Activated B cell treated with CpG ODN at 0.5 μM for 24 hours (primary cell): ENCODE results near the gene SCN8A. TPM values are rescaled to one million over a fixed set of nuclear protein-coding genes. Genes with fewer than 3 reads are reported as not detected.
"Not testable (repeated sequence)": the region's sequence is repeated elsewhere in the genome, so short reads cannot be mapped to it uniquely, and the experiment has no call there.

Source experiments
- ATAC-seq: fragments of 200-7000 bp; cut with Tn5 transposase; one replicate; pipeline ENCODE4 v1.10.0; 2021; ENCODE audit warnings: low read depth, mild to moderate bottlenecking, moderate library complexity
- CTCF ChIA-PET: fragments of 350-600 bp; sonication (Branson Sonifier 250); formaldehyde crosslinking; loops from one replicate; lab custom pipeline; 2021; ENCODE audit warnings: antibody characterized with exemption; lab: Charles Lee
- POLR2A ChIA-PET: fragments of 350-600 bp; sonication (Branson Sonifier 250); formaldehyde crosslinking; loops from one replicate; lab custom pipeline; 2021; ENCODE audit warnings: antibody characterized with exemption; lab: Charles Lee
- DNase-seq: peaks from one replicate; pipeline ENCODE4 v3.0.0; 2022
- H3K27ac Mint-ChIP-seq: one replicate; pipeline ENCODE4 v1.8.0; 2020; ENCODE audit warnings: mixed read lengths
- H3K27me3 Mint-ChIP-seq: one replicate; pipeline ENCODE4 v1.8.0; 2021; ENCODE audit warnings: mixed read lengths
- H3K36me3 Mint-ChIP-seq: one replicate; pipeline ENCODE4 v1.8.0; 2021; ENCODE audit warnings: low read depth, mixed read lengths
- H3K4me1 Mint-ChIP-seq: one replicate; pipeline ENCODE4 v1.8.0; 2021; ENCODE audit warnings: mixed read lengths
- H3K4me3 Mint-ChIP-seq: one replicate; pipeline ENCODE4 v1.8.0; 2020; ENCODE audit warnings: mild to moderate bottlenecking, mixed read lengths
- H3K9me3 Mint-ChIP-seq: one replicate; pipeline ENCODE4 v1.8.0; 2020; ENCODE audit warnings: mixed read lengths
- CTCF ChIP-seq: fragments of 200-600 bp; IDR thresholded peaks from one replicate; pipeline ENCODE4 v1.8.0; 2022; ENCODE audit warnings: antibody characterized with exemption, mild to moderate bottlenecking
- intact Hi-C: fragments of 100-400 bp; cut with micrococcal nuclease; formaldehyde crosslinking; loops from one replicate; pipeline ENCODE4 v1.15.1; 2024
- total RNA-seq: library from RNA; stranded (reverse); gene quantifications from 2 replicates; pipeline ENCODE4 v1.2.3, GENCODE V29; 2022

The SCN8A gene
- total RNA-seq, 1 donor from 2014 or later = 0.86 TPM

GRCh38 chr12:51639361-51639760 lies 48.3 kb downstream of the SCN8A start:
- Mint-ChIP-seq H3K36me3 (no peaks in the 10 kb centered on the region), H3K4me1 (no peaks in the 10 kb centered on the region), H3K27ac (no peak overlapping the region), H3K9me3 (peaks cover 13% of the 10 kb centered on the region), H3K4me3 (no peak overlapping the region), H3K27me3 (peaks cover 2% of the 10 kb centered on the region)
- ChIA-PET POLR2A (no interaction called here), CTCF (no interaction called here)
- intact Hi-C loops = no loop called here
- TF ChIP-seq CTCF = no peak
- no peak for ATAC-seq
- no peak for DNase-seq

- intact Hi-C loops = no loop called here
- CTCF ChIA-PET = no interaction called here
- H3K4me3 Mint-ChIP-seq = no peak overlapping the region
- H3K9me3 Mint-ChIP-seq = peaks cover 9% of the 10 kb centered on the region
- ATAC-seq = no peak
- DNase-seq = no peak
- no peaks in the 10 kb centered on the region for H3K4me1 Mint-ChIP-seq
- POLR2A ChIA-PET = no interaction called here
- H3K36me3 Mint-ChIP-seq = no peaks in the 10 kb centered on the region
- H3K27me3 Mint-ChIP-seq = peaks cover 4% of the 10 kb centered on the region
- H3K27ac Mint-ChIP-seq = no peak overlapping the region
- no peak for TF ChIP-seq CTCF
These were observed 51.3 kb downstream of the SCN8A start for GRCh38 chr12:51642286-51642685.

- DNase-seq (no peak), ATAC-seq (no peak)
- intact Hi-C loops = no loop called here
- Mint-ChIP-seq H3K4me1 (no peaks in the 10 kb centered on the region), H3K9me3 (no peaks in the 10 kb centered on the region), H3K36me3 (no peaks in the 10 kb centered on the region), H3K27me3 (peaks cover 4% of the 10 kb centered on the region), H3K27ac (no peak overlapping the region), H3K4me3 (no peak overlapping the region)
- CTCF ChIA-PET = no interaction called here
- POLR2A ChIA-PET = no interaction called here
- TF ChIP-seq CTCF = no peak
These were observed 52.9 kb downstream of the SCN8A start for GRCh38 chr12:51643951-51644350.

- intact Hi-C loops, ATAC-seq, H3K27me3 Mint-ChIP-seq, H3K4me1 Mint-ChIP-seq, H3K9me3 Mint-ChIP-seq, POLR2A ChIA-PET, CTCF ChIA-PET, DNase-seq, H3K4me3 Mint-ChIP-seq, H3K27ac Mint-ChIP-seq, H3K36me3 Mint-ChIP-seq: not testable (repeated sequence)
These were observed 53.7 kb downstream of the SCN8A start for GRCh38 chr12:51644691-51645090.

- no peaks in the 10 kb centered on the region for H3K4me1 Mint-ChIP-seq
- intact Hi-C loops = no loop called here
- peaks cover 7% of the 10 kb centered on the region for H3K9me3 Mint-ChIP-seq
- no peak for DNase-seq
- TF ChIP-seq CTCF = no peak
- POLR2A ChIA-PET = no interaction called here
- CTCF ChIA-PET = no interaction called here
- H3K27me3 Mint-ChIP-seq = peaks cover 4% of the 10 kb centered on the region
- H3K36me3 Mint-ChIP-seq = no peaks in the 10 kb centered on the region
- no peak overlapping the region for H3K27ac Mint-ChIP-seq
- ATAC-seq = no peak
- H3K4me3 Mint-ChIP-seq = no peak overlapping the region
These were observed 54.9 kb downstream of the SCN8A start for GRCh38 chr12:51645961-51646360.

GRCh38 chr12:51647647-51648046 lies 56.6 kb downstream of the SCN8A start:
- CTCF ChIA-PET = no interaction called here
- Mint-ChIP-seq H3K27ac (no peak overlapping the region), H3K9me3 (peaks cover 7% of the 10 kb centered on the region), H3K4me3 (no peak overlapping the region), H3K27me3 (peaks cover 4% of the 10 kb centered on the region), H3K4me1 (no peaks in the 10 kb centered on the region), H3K36me3 (no peaks in the 10 kb centered on the region)
- no peak for DNase-seq
- TF ChIP-seq CTCF = no peak
- no peak for ATAC-seq
- POLR2A ChIA-PET = no interaction called here
- intact Hi-C loops = no loop called here
